ENCODE data around the gene NUDT16L1.

The NUDT16L1 gene

DNA sequence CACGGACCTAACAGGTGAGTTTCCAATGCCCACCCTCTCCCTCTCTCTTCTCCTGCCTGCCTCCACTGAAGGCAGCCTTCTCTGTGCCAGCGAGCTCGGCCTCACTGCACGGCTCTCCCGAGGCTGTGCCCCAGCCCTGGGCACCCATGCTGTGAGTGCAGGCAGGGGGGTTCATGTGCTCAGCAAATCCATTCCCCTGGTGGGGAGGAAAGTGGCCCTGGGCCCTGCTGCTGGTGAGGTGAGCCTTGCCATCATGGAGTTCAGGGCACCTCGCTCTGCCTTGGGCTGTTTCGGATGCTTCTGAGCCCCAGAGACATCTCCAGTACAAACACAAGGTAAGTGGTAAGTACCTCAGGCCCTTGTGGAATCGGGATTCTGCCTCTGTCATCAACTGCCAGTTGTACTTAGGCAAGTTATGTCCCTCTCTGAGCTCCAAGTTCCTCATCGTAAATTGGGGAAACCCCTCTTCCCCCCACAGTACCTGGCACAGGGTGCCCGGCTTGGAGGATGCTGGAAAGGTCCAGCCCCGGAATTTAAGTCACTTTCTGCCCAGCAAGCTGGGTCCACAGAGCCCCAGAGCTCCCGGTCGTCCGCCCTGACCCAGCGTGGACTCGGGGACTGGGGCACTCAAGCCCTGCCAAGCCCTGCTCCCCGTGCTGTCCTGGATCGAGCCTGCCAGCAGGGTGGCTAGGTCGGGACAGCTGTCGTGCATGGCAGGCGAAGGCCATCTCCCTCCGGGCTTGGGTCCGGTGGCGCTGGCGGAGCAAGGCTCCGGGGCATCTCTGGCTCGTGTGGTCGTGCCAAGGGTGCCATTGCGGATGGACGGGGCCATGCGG lies 684 bp upstream of the NUDT16L1 start:
- TF ChIP-seq, protein P1, sequence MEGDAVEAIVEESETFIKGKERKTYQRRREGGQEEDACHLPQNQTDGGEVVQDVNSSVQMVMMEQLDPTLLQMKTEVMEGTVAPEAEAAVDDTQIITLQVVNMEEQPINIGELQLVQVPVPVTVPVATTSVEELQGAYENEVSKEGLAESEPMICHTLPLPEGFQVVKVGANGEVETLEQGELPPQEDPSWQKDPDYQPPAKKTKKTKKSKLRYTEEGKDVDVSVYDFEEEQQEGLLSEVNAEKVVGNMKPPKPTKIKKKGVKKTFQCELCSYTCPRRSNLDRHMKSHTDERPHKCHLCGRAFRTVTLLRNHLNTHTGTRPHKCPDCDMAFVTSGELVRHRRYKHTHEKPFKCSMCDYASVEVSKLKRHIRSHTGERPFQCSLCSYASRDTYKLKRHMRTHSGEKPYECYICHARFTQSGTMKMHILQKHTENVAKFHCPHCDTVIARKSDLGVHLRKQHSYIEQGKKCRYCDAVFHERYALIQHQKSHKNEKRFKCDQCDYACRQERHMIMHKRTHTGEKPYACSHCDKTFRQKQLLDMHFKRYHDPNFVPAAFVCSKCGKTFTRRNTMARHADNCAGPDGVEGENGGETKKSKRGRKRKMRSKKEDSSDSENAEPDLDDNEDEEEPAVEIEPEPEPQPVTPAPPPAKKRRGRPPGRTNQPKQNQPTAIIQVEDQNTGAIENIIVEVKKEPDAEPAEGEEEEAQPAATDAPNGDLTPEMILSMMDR (IDR thresholded peaks at IDR 0.05; ENCODE audit: extremely low read depth, missing control alignments): no peak
- DNase-seq (ENCODE audit: low spot score): no peak

DNA sequence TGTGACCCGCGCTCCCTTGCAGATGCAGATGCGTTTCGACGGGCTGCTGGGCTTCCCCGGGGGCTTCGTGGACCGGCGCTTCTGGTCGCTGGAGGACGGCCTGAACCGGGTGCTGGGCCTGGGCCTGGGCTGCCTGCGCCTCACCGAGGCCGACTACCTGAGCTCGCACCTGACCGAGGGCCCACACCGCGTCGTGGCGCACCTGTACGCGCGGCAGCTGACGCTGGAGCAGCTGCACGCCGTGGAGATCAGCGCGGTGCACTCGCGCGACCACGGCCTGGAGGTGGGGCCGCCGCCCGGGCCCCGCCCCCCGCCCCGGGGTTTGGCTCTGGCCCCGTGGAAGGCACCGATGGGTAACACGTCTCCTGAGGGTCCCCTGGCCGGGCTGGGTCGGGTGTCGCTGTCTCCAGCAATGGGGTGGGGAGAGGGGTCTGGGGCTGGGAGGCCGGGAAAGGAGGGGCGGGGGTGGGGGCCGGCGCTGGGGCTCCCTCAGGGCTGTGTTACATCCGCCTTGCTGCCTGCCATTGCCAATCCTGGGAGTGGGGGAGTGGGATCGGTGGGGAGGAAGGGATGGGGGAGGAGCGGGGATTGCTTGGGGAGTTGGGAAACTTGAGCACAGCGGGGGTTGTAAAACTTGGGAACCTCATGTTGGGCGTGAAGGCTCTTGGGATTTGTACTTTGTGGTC lies 737 bp downstream of the NUDT16L1 start:
- peak; percentile 88 for DNase-seq (ENCODE audit: low spot score)

DNA sequence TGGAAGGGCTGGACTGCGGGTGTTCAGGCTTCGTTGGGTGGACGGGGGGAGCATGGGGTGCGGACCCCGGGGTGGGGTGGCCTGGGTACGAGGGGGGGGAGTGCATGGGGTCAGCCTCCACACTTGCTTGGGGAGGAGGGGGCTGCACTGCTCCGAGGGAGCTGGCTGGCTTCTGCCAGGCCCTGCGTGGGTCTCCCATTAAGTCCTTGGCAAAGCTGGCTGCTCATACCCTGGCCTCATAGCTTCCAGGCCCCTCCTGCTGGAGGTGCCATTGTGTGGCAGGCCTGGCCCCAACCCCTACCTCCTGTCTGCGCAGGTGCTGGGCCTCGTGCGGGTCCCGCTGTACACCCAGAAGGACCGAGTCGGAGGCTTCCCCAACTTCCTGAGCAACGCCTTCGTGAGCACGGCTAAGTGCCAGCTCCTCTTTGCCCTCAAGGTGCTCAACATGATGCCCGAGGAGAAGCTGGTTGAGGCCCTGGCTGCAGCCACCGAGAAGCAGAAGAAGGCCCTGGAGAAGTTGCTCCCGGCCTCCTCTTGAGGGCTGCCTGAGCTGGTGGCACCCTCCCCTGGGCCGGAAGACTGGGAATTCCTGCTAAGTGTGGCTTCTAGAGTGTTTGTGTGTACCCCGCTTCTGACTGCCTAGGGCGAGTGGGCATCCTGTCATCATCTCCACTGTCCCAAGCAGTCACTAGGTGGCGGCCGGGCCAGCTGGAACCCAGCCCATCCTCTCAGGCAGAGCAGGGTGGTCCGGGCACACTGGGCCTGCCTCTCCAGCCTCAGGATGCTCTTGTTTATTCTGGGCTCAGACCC lies 1.5 kb downstream of the NUDT16L1 start:
- TF ChIP-seq, protein P1 (IDR thresholded peaks at IDR 0.05; ENCODE audit: extremely low read depth, missing control alignments): no peak
- no peak for DNase-seq (ENCODE audit: low spot score)

More for the DNA sequence above, 737 bp downstream of the NUDT16L1 start:
- TF ChIP-seq, protein P1 (IDR thresholded peaks at IDR 0.05; ENCODE audit: extremely low read depth, missing control alignments): no peak

DNA sequence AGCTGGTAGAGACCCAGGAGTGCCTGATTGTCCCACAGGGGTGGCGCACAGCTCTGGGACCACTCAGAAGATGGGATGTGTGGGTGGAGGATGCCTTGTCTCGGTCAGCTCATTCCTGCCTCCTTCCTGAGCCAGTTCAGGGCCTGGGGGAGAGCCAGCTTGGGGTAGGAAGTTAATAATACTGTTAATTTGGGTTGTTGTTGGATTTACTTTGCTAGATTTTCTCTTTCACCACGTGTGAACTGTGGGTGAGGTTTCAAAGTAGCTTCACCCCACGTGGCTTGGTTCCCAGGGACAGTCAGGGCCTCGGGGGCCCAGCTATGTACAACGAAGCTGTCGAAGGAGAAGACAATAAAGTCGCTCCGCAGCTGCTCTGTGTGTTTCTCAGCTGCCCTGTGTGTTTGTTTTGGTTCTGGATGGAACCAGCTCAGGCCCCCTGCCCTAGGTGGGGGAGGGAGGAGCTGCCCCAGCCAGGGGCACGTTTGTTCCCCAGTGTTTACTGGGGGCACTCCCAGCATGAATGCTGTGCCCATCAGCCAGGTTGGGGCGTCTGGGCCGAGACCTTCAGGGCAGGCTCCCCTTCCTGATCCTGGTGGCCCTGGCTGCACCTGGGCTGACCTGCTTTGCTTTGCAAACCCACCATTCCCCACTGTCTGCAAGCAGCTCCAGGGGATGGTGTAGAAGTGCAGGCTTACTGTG lies 2.3 kb downstream of the NUDT16L1 start:
- TF ChIP-seq, protein P1 (IDR thresholded peaks at IDR 0.05; ENCODE audit: extremely low read depth, missing control alignments): no peak
- no peak for DNase-seq (ENCODE audit: low spot score)

DNA sequence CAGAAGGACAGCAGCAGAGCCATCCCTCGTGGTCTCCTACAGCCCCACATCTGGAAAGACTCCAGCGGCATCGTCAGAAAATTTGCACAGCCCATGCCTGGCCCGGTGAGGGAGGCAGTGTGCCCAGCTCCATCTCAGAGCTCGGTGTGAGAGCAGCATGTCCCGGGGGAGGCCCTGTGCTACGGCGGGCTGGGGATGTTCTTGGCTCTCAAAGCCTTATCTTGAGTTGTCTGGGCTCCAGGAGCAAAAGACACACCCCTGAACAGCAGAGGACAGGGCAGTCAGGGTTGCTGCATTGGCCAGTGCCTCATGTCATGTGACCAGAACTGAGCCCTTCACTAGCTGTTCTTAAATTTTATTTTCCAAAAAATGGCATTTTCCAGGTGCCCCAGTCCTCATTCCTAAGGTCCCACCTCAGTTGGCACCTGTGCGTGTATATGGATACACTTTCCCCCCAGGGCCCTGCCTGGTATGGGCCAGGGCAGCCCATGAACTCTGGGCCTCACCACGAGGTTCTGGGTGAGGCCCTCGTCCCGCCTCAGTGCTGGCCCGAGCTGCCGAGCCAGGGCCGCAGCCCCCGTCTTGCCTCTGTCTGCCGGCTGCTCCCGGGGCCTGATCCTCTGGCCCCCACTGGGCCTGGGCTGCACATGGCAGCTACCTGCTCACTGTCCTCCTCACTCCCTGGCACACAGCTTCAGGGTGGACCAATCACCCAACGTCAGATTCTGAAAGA lies 3.0 kb downstream of the NUDT16L1 start:
- DNase-seq (ENCODE audit: low spot score): no peak
- TF ChIP-seq, protein P1 (IDR thresholded peaks at IDR 0.05; ENCODE audit: extremely low read depth, missing control alignments): no peak

Measured in GM20000 (cell line).